Measurements from ENCODE around the gene FDCSP. TPM values are rescaled to one million over a fixed set of nuclear protein-coding genes. Genes with fewer than 3 reads are reported as not detected.

Gene FDCSP
- total RNA-seq, 1 experiment from 2014 or later: not detected

DNA sequence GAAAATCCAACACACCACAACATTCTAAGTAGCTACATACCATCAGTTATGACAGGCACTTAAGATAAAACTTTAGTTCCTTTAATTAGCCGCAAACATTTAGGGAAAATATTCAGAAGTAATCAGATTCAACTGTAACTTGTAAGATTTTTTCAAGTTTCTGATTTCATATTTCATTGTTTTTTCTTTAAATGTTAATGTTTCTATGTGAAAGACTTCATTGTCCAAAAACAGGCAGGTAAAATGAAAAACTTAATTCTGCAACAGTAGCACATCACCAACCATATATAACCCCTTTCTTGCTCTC lies 42.0 kb upstream of the FDCSP start:
- no peaks in the 10 kb centered on the region for H3K9me2 ChIP-seq (replicated peaks; ENCODE audit: low read length)
- H3K36me3 ChIP-seq (ENCODE audit: low read depth, low read length): no peaks in the 10 kb centered on the region
- ATAC-seq: no peak
- no peak overlapping the region for H2AFZ ChIP-seq (ENCODE audit: low read length)
- no peak overlapping the region for H3K27ac ChIP-seq (ENCODE audit: low read length)
- no peak for DNase-seq
- no peak overlapping the region for H3K4me2 ChIP-seq (ENCODE audit: low read length)
- no peaks in the 10 kb centered on the region for H3F3A ChIP-seq (ENCODE audit: low read length, unreplicated experiment)
- H3K27me3 ChIP-seq (ENCODE audit: low read length): peaks cover 25% of the 10 kb centered on the region; the same call in 1 of the 2 replicates
- no peaks in the 10 kb centered on the region for H4K20me1 ChIP-seq (ENCODE audit: low read length)
- intact Hi-C loops (cut with micrococcal nuclease): loop anchor here (1.0 to 5.0 kb wide), 3 partner anchors 288 to 492 kb away; no protein-coding TSS in a partner anchor
- no peaks in the 10 kb centered on the region for H3K9me3 ChIP-seq (ENCODE audit: low read length)
- H3K4me3 ChIP-seq (ENCODE audit: low read length): no peak overlapping the region
- TF ChIP-seq EZH2 (IDR thresholded peaks at IDR 0.05; ENCODE audit: low read length, unreplicated experiment): no peak
- TF ChIP-seq, protein P1, sequence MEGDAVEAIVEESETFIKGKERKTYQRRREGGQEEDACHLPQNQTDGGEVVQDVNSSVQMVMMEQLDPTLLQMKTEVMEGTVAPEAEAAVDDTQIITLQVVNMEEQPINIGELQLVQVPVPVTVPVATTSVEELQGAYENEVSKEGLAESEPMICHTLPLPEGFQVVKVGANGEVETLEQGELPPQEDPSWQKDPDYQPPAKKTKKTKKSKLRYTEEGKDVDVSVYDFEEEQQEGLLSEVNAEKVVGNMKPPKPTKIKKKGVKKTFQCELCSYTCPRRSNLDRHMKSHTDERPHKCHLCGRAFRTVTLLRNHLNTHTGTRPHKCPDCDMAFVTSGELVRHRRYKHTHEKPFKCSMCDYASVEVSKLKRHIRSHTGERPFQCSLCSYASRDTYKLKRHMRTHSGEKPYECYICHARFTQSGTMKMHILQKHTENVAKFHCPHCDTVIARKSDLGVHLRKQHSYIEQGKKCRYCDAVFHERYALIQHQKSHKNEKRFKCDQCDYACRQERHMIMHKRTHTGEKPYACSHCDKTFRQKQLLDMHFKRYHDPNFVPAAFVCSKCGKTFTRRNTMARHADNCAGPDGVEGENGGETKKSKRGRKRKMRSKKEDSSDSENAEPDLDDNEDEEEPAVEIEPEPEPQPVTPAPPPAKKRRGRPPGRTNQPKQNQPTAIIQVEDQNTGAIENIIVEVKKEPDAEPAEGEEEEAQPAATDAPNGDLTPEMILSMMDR (conservative IDR thresholded peaks at IDR 0.05; ENCODE audit: low read depth, low read length): no peak; the same call in 1 of the 2 replicates
- TF ChIP-seq EZH2phosphoT487 (IDR thresholded peaks at IDR 0.05; ENCODE audit: borderline replicate concordance, low read length): no peak
- ChIA-PET CTCF (interaction anchor here (0.6 to 1.2 kb wide), 2 partner anchors 287 to 375 kb away, joined by 3 to 4 read pairs; no protein-coding TSS in a partner anchor), POLR2A (ENCODE audit: unreplicated experiment) (no interaction called here)
- no peak overlapping the region for H3K9ac ChIP-seq (ENCODE audit: low read length)
- no TSS peak for BruUV-seq (replicated peaks)
- H3K79me2 ChIP-seq (ENCODE audit: low read length): no peaks in the 10 kb centered on the region
- no peaks in the 10 kb centered on the region for H3K4me1 ChIP-seq (ENCODE audit: insufficient read depth, low read length)

DNA sequence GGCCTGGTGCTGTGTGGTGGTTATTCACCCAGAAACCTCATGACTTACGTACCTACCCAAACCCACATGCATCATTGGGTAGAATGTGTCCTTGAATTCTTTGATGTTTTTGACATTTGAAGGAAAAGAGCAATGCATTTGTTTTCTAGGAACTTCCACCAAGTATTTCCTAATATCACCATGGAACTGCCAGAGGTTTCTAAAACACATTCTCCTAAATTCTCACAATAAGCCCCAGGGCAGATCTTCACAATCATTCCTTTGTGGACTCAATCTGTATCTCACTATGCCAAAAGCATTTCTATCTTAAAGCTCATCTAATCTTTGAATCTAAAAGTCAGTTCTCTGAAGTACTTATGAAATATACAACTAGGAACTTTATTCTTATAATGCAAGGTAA lies 38.7 kb upstream of the FDCSP start:
- Histone ChIP-seq H3K79me2 (ENCODE audit: low read length) (no peaks in the 10 kb centered on the region), H3K9me3 (ENCODE audit: low read length) (no peaks in the 10 kb centered on the region), H3K27me3 (ENCODE audit: low read length) (peaks cover 38% of the 10 kb centered on the region; the same call in 1 of the 2 replicates), H3K9me2 (replicated peaks; ENCODE audit: low read length) (no peaks in the 10 kb centered on the region), H3K36me3 (ENCODE audit: low read depth, low read length) (no peaks in the 10 kb centered on the region), H3K9ac (ENCODE audit: low read length) (no peak overlapping the region), H3K27ac (ENCODE audit: low read length) (no peak overlapping the region), H3F3A (ENCODE audit: low read length, unreplicated experiment) (no peaks in the 10 kb centered on the region), H4K20me1 (ENCODE audit: low read length) (no peaks in the 10 kb centered on the region), H3K4me2 (ENCODE audit: low read length) (no peak overlapping the region), H2AFZ (ENCODE audit: low read length) (no peak overlapping the region), H3K4me1 (ENCODE audit: insufficient read depth, low read length) (no peaks in the 10 kb centered on the region), H3K4me3 (ENCODE audit: low read length) (no peak overlapping the region)
- ATAC-seq (no peak), DNase-seq (no peak)
- POLR2A ChIA-PET (ENCODE audit: unreplicated experiment): no interaction called here
- intact Hi-C loops (cut with micrococcal nuclease): no loop called here
- TF ChIP-seq, protein P1 (conservative IDR thresholded peaks at IDR 0.05; ENCODE audit: low read depth, low read length): no peak
- TF ChIP-seq EZH2phosphoT487 (IDR thresholded peaks at IDR 0.05; ENCODE audit: borderline replicate concordance, low read length) (no peak), EZH2 (IDR thresholded peaks at IDR 0.05; ENCODE audit: low read length, unreplicated experiment) (no peak)
- CTCF ChIA-PET: no interaction called here
- no TSS peak for BruUV-seq (replicated peaks)

DNA sequence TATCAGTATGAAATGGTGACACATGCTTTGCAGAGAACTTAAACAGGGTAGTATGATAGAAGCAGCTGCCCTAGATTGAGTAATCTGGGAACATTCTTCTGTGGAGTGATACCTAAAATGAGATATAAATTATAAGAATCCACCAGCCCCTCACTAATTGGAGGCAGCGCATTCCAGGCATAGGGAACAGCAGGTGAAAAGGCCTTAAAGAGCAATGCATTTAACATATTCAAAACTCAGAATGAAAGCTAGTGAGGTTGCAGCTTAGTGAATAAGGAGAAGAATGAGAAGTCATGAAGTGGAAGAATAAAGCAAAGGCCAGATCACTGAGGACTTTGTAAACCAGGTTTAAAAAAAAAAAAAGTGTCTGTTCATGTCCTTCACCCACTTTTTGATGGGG lies 35.3 kb upstream of the FDCSP start:
- DNase-seq (no peak), ATAC-seq (no peak)
- Histone ChIP-seq H3K9me3 (ENCODE audit: low read length) (no peaks in the 10 kb centered on the region), H3F3A (ENCODE audit: low read length, unreplicated experiment) (no peaks in the 10 kb centered on the region), H4K20me1 (ENCODE audit: low read length) (no peaks in the 10 kb centered on the region), H3K4me2 (ENCODE audit: low read length) (no peak overlapping the region), H3K36me3 (ENCODE audit: low read depth, low read length) (no peaks in the 10 kb centered on the region), H3K27ac (ENCODE audit: low read length) (no peak overlapping the region), H3K9ac (ENCODE audit: low read length) (no peak overlapping the region), H3K4me1 (ENCODE audit: insufficient read depth, low read length) (no peaks in the 10 kb centered on the region), H2AFZ (ENCODE audit: low read length) (no peak overlapping the region), H3K4me3 (ENCODE audit: low read length) (no peak overlapping the region), H3K79me2 (ENCODE audit: low read length) (no peaks in the 10 kb centered on the region), H3K9me2 (replicated peaks; ENCODE audit: low read length) (no peaks in the 10 kb centered on the region), H3K27me3 (ENCODE audit: low read length) (peaks cover 42% of the 10 kb centered on the region; the same call in 1 of the 2 replicates)
- no peak for TF ChIP-seq EZH2phosphoT487 (IDR thresholded peaks at IDR 0.05; ENCODE audit: borderline replicate concordance, low read length)
- intact Hi-C loops (cut with micrococcal nuclease): no loop called here
- no TSS peak for BruUV-seq (replicated peaks)
- ChIA-PET POLR2A (ENCODE audit: unreplicated experiment) (no interaction called here), CTCF (no interaction called here)

All from PC-3 (cell line).